NCI-H2196 treated with DMSO at 0.1 percent for 48 hours (cell line): Measurements from ENCODE around the gene RNF14.
"Not testable (repeated sequence)": the region's sequence is repeated elsewhere in the genome, so short reads cannot be mapped to it uniquely, and the experiment has no call there.

ENCODE experiments used
- DNase-seq: peaks from one replicate; lab custom pipeline; 2025; ENCODE audit not compliant: unreplicated experiment; lab: John Stamatoyannopoulos, UW

The RNF14 gene

DNA sequence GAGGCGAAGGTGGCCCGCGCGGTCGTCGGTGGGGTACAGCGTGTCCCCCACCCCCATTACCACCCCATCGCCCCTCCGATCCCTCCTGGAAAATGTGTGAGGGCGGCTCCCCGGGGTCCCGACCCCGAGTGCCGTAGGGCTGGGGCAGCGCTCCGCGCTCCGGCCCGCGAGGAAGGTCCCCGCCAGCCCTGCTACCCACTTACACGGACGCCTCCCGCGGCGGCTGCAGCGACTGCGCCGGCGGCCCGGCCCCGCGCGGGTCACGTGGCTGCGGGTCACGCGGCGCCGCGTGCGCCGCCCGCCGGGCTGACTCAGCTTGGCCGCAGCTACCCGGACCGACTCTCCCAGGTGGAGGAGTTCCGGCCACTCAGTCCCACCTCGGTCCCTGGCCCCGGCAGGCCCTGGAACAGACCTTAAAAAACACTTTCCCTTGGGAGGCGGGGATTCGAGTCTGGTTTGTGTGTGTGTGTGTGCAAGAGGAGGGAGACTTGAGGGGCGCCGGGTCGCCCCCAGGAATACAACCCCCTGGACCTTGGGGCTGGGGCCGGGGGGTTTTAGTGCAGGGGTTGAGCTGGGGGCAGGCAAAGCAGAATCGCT lies 44.0 kb downstream of the RNF14 start, which contains the start of gene GNPDA1:
Gene GNPDA1, minus strand, starts transcription at position 236 of the 597 bp plus-strand sequence. CDS start 992 bp downstream, outside the sequence.
- peak; percentile 56 for DNase-seq

DNA sequence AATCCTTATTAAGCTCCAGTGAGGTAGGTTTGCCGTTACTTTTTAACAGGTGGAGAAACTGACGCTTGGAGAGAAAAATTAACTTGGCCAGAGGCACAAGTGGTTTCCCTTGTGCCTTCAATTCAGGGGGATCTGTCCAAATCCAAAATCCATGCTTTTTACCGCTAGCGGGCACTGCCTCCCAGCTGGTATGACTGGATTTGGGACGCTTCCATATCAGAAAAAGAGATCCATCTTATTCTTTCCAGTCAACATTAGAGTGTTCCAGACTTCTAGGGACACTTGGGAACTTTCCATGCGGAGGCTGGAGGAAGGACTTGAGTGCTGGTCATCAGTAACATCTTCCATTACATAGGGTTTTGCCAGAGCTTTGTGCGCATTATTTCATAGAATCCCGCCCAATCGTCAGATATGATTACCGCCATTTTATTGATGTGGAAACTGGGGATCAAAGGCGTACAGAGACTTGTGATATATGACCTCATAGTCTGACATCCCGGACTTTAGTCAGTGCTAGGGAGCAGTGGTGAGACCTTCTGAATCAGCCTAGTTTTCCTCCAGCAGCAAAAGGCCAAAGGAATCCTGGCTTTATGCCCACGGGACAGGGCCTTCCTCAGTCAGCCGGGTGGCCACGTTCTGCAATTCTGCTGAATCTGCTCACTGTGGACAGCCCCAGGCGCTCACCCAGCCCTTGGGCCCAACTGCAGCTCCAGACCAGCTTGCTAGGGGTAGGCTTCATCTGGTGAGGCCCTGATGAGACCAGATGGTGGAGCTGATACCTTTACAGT lies 45.0 kb downstream of the RNF14 start:
- DNase-seq: no peak

DNA sequence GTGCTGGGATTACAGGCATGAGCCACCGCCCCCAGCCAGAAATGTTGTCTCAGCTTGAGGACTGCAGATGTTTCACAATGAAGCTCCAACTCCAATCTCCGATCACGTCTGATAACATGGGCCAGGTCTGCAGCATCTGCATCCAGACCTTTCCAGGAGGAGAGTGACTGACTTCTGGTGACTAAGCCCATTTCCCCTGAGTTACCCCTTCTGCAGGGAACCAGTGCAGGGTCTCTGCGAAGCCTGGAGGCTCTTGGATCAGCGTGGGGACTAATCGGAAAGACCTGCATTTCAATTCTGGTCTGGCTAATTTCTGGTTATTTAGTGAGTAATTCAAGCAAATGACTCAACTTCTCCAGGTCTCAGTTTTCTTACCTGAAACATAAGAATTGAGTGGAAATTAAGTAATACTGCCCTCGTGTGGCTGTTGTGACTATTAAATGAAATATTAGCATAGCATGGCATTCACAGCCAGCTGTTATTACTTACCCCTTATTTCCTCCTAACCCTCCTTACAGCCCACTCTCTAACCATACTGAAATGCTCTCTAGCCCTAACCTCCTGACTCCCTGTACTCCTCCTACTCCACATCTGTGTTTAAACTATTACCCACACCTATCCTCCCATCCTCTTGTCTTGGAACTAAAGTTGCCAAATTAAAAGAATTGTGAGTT lies 46.1 kb downstream of the RNF14 start:
- peak; percentile 60 for DNase-seq

DNA sequence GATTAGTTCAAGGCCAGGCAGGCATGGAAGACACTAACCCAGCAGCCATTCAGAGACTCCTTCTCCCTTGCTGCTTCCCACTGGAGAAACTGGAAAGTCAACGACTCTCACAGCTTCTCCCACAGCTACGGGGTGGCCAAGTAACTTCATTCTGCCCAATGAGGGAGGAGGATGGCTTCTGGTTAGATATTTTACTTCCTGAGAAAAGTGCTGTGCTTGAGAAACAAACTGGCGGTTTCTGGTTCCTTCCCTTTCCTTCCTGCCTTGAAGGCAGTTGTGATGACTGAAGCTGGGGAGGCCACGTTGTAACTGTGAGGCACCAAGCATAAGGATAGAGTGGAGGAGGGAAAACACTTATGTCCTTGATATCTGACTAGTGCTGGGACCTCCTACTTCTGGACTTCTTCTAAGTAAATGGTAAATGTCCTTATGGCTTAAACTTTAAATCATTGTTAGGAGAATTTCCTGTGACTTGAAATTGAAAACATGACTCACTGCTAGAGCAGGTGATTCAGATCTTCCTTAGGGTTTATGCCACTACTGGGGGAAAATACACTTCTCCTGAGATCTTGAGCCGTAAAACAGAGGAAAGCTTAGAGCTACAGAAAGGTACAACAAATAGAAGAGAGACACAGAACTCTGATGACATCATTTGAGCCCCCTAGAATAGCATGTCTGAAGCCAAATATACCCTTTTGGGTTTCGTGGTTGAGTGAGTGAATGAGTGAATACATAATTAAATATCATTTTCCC lies 47.1 kb downstream of the RNF14 start:
- DNase-seq: no peak

DNA sequence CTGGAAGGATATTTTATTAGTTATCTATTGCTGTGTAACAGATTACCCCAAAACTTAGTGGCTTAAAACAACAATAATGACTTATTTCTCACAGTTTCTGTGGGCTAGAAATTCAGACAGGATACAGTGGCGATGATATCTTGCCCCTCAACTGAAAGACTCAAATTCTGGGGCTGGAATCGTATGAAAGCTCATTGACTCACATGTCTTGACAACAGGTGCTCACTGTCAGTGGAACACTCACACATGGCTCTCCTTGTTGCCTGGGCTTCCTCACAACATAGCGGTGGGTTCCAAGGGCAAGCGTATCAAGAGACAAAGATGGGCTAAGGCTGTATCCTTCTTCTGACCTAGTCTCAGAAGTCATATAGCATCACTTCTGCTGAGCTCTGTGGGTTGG lies 47.7 kb downstream of the RNF14 start:
- no peak for DNase-seq

DNA sequence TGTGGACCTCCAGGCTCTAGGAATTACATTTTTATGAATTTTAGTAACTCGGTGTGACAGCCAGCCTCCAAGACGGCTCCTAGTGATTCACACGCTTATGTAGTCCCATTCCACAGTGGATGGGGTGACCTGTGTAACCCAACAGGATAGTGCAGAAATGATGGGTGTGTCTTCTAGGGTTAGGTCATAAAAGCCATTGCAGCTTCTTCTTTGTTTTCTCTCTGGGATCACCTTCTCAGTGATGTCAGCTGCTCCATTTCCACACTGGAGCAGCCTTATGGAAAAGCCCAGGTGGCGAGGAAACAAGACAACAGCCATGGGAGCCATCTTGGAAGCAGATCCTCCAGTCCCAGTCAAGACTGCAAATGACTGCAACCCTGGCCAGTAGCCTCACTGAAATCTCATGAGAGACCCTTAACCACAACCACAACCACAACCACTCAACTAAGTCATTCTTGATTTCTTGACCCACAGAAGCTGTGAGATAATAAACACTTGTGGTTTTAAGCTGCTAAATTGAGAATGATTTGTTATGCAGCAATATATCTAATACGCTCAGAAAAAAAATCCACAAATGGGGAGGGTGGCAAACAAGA lies 49.0 kb downstream of the RNF14 start:
- no peak for DNase-seq

DNA sequence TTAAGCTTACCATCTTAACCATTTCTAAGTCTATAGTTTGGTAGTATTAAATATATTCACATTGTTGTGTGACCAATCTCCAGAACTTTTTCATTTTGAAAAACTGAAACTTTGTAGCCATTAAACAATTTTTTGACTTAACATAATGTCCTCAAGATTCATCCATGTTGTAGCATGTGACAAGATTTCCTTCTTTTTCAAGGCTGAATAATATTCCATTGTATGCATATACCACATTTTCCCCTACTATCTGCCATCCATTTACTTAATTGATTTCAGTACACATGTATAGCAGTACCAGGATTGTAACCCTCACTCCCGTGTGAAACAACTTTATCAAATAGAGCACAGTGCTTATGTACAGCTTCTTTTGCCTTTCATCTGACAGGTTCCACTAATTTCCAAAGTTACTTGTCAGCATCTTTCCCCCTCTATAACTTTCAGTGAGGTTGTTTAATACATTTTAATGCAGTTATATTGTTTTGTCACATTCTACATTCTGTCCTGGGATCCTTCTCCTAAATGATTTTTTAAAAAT lies 51.3 kb downstream of the RNF14 start:
- DNase-seq: no peak

DNA sequence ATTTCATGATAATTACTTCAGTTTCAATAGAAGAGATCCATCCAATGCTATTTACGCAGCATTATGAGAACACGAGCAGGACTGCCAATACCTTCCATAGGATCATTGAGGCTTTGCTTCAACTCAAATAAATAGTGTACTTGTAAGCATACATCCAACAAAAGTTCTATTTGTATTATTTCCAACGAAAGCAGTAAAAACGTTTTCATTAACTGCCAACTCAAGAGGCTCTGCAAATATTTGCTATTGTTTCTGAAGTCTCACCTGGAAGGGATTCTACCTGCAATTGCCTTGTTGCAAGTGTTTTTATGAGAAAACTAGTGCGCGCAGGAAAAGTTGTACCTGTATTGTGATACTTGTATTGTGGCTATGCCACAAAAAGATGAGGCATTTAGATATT lies 54.9 kb downstream of the RNF14 start:
- no peak for DNase-seq

DNA sequence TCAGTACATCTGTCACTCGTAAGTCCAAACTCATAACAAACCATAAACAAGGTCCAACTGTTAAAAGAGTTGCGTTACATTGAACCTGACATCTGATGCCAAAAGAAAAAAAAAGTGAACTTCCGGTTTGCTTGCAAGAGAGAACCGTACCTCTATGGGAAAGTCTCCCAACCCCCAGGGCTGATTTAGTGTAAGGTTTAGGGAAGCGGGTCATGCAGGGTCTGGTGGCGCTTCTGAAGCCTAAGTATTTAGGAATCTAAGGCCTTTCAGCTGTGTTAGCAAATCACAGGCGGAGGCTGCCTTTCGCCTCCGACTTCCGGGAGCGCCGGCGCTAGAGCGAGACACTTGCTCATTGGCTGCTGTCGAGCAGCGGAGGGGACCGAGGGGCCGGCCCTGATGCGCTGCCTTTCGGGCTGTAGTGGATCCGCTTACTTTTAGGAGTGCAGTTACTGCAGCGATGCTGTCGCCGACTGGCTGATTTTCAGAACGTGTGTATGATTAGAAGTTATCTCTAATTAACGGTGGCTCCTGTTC lies 55.9 kb downstream of the RNF14 start:
- peak; percentile 89 for DNase-seq

DNA sequence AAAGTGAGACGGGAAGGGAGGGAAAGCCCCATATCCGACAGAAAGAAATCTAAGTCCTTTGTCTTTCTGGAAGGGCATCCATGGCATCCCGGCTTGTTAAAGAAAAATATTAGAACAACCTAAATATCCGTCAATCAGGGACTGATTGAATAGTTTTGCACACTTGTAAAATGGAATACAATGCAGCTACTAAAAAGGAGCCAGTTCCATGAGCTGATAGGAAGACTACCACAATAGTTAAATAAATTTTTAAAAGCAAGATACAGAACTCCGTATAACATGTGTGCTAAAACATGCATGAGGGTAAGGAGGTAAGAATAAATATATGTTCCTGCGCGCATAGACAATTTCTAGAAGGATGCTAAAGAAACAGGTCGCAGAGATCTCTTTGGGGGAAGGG lies 56.7 kb downstream of the RNF14 start:
- no peak for DNase-seq

DNA sequence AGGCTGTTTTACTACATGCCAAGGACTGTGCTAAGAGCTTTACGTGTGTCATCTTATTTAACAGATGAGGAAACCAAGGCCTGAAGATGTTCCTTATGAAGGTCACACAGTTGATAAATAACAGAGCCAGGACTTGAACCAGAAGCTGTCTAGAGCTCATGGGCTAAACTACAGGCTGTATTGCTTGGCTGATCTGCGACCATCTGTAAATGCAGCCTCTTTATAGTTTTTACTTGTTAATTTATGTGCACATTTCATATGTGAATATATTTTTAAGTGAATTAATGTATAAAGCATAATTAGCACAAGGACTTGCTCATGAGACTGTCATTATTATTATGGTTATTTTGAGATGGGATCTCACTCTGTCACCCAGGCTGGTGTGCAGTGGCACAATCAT lies 63.2 kb downstream of the RNF14 start:
- DNase-seq: no peak

DNA sequence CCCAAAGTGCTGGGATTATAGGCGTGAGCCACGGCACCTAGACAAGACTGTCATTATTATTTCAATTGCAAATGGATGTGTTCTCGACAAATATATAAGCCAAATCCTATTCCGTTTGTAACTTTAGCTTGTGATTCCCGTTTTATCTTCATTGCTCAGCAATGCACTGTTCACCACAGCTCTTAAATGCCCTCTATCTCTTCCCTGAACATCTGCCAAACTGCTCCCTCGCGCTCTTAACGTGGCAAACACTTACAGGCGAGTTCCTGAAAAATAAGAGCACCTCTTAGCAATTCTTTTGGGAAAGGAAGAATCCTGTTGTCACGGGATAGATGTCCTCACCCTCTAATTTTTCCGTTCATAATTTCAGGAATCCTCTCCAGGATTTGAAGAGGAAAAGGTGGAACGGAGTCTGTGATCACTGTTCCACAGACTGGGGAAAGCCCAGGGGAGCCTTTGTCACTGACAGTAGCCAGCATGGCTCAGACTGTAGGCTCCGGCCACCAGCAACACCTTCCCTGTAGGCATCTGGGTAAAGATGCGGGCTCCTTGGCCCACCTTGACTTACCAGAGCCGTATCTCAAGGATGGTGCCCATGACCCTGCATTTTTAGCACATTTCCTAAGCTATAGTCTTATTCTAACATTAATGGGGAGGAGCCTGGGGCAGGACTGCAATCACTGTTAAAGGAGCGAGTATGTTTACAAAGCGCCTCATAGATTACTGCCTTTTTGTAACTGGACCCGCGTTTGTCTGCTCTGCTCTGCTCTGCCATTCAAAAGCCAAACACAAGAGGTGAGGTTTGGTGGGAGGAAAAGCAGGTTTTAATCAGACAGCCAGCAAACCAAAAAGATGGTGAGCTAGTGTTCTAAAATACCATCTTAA lies 64.1 kb downstream of the RNF14 start:
- no peak for DNase-seq

DNA sequence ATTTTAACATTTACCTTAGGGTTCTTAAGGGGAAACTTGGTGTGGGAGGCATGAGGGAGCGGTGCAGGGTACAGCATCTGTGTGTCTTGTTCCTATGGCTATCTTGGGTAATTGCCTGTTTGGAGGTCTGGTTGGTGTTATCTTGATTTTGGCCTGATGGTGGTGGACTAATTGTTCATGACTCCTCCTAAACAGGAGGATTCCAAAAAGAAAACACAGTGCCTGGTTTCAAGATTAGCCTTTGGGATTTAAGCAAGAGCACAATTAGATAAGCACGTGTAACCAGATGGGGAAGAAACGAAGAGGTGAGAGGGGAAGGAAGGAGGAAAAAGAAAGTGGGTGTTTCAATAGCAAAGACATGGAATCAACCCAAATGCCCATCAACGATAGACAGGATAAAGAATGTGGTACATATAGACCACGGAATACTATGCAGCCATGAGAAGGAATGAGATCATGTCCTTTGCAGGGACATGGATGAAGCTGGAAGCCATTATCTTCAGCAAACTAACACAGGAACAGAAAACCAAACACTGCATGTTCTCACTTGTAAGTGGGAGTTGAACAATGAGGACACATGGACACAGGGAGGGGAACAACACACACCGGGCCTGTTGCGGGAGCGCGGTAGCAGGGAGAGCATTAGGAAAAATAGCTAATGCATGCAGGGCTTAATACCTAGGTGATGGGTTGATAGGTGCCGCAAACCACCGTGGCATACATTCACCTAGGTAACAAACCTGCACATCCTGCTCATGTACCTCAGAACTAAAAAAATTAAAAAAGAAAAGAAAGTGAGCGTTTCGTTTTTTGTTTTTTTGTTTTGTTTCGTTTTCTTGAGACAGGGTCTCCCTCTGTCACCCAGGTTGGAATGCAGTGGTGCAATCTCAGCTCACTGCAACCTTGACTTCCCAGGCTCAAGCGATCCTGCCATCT lies 65.0 kb downstream of the RNF14 start:
- DNase-seq: not testable (repeated sequence)

DNA sequence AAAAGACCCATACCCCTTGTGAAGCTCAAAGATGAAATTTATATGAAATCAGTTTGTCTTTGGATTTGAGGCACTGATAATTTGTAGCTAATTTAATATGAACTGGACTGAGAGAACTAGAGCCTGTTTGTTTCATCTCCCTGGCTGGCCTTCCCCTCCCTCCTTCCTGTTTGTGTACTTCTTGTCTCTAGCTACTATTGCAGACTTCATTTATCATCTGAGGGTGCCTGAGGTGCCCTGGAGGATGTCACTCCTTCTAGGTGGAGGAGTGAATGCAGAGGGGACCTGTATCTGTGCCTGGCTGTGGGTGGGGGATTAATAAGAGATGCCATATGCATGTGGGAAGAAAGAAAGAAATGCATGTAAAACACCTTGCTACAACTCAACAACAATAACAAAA lies 66.1 kb downstream of the RNF14 start:
- no peak for DNase-seq

DNA sequence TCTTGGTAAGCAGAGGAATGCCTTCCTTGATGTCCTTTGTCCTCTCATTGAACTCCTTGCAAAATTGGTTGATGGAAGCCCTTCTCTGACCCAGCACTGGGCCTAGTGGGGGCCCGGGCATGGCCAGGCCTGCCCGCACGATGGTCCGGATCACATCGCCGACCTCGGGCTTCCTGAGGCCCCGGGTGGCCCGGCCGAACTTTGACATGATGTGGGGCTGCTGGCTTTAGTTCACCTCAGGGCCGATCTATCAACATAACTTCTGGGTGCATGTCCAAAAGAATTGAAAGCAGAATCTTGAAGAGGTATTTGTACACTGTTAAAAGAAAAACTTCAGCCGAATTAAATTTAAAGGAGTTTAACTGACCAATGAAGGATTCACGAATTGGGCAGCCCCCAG lies 68.0 kb downstream of the RNF14 start:
- DNase-seq: no peak

DNA sequence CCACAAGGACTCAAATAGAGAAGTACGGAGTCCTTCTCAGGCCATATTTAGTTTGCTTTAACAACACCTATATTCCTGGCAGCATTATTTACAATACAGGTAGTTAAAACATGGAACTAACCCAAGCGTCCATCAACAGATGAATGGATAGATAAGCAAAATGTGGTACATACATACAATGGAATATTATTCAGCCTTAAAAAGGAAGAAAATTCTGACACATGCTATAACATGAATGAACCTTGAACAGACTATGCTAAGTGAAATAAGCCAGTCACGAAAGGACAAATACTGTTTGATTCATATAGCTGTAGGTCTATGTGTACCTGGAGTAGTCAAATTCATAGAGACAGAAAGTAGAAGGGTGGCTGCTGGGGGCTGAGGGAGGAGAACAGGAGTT lies 68.7 kb downstream of the RNF14 start:
- DNase-seq: not testable (repeated sequence)

DNA sequence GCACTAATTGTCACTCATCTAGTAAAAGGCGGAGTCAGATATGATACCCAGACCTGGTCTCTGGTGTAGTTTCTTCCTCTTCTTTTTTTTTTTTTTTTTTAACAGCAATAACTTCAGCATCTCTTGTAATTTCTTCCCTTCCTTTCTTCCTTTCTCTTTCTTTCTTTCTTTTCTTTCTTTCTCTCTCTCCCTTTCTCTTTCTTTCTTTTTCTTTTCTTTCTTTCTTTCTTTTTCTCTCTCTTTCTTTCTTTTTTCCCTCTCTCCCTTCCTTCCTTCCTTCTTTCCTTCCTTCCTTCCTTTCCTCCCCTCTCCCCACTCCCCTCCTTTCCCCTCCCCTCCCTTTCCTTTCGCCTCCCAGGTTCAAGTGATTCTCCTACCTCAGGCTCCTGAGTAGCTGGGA lies 69.8 kb downstream of the RNF14 start:
- no peak for DNase-seq
